VCaP (cell line): ENCODE results near the gene CENPM.

Experiments used
- H3K27ac ChIP-seq: fragments of 450-650 bp; 2 replicates; pipeline ENCODE4 v1.5.1; 2017
- CTCF ChIP-seq: fragments of 450-650 bp; conservative IDR thresholded peaks from 2 replicates; pipeline ENCODE4 v1.5.1; 2017; ENCODE audit warnings: mild to moderate bottlenecking, moderate library complexity

The CENPM gene

DNA sequence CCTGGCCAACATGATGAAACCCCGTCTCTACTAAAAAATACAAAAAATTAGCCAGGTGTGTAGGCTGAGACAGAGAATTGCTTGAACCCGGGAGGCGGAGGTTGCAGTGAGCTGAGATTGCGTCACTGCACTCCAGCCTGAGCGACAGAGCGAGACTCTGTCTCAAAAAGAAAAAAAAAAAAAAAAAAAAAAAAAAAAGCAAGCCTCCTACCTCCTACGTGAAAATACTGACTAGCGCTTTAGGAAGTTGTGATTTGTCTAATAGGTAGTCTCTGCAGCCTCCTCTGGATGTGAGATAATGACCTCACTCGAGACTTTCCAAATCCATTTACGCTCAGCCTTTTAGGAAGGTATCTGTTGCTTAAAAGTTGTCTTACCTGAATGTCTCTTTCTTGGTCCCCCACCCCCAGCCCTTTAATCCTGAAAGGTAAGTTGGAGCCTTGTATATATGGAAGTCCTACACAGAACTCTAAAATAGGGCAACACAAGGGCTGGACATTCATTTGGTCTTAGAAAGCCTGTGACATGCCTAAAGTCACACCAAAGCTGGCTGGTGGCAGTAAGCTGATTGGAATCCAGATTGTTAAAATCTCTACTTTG lies 27.8 kb upstream of the CENPM start:
- no peak overlapping the region for H3K27ac ChIP-seq
- no peak for TF ChIP-seq CTCF

DNA sequence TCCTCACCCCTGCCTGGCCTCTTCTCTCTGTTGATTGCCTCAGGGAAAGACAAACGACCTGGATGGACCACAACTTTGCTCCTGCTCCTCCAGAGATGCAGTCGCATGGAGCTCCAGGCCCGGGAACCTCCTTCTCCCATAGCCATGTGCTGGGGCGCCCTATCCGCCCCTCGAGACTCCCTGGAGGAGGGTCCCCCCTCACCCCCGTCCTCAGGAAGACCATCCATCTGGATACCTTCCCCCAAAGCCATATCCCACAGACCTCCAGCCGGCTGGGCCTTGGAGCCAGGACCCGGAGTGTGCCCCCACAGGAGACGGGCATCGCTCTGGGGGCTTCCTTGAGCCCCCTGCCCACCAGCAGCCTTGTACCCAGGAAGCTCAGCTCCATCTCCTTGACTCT lies 24.5 kb upstream of the CENPM start:
- no peak overlapping the region for H3K27ac ChIP-seq
- no peak for TF ChIP-seq CTCF

DNA sequence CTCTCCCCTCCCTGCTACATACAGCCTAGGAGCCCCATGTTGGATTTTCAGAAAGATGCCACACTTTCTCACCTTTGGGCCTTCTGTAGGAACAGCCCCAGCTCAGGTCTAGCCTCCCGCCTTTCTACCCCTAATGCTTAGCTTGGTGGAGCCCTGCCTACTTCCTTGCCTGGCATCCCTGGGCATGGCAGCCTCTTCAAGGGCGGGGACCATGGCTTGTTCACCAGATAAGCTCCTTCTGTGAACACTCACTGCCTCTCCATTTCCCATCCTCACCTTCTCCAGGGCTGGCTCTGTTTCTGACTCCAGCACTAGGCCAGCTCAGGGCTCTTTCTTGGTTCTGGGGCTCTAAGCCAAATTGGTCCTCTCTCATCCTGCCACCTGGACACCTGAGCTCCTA lies 23.6 kb upstream of the CENPM start:
- H3K27ac ChIP-seq = no peak overlapping the region
- no peak for TF ChIP-seq CTCF

DNA sequence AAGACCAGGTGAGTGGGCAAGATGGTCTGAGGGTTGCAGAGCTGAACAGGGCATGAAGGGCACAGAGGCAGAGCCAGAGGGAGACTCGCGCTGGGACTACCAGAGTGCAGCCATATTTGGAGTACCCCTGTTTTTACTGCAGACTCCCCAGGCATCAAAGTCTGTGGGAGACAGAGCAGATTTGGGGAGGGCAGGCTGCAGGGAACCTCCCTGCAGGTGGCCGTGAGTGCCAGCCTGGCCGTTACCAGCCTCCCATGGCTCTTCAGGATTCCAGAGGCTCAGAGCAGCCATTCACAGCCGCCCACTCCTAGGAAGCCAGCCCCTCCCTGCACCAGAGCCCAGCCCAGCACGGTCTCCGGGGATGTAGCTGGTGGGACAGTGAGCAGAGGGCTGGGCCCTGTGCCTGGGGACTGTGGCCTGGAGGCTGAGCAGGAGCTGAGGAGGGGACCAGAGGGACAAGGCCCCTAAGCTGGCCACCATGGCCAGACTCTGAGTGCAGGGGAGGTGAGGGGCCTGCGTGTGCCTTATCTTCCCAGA lies 22.2 kb upstream of the CENPM start, which contains the start of gene SEPTIN3:
SEPTIN3 (plus strand) TSS at position 334 of the 537 bp plus-strand sequence. CDS start 2,050 bp downstream, outside the sequence.
- no peak for TF ChIP-seq CTCF

GRCh38 chr22:41968601-41969000 lies 21.6 kb upstream of the CENPM start:
- H3K27ac ChIP-seq = no peak overlapping the region; the same call in 1 of the 2 replicates
- no peak for TF ChIP-seq CTCF

More for the DNA sequence above, 22.2 kb upstream of the CENPM start, which contains the start of gene SEPTIN3:
- H3K27ac ChIP-seq = no peak within 1 kb of the TSS; the same call in 1 of the 2 replicates

- peak; percentile 62 for TF ChIP-seq CTCF
- H3K27ac ChIP-seq = no peak overlapping the region; the same call in 1 of the 2 replicates
Observed at GRCh38 chr22:41966607-41967240, 19.8 kb upstream of the CENPM start.

DNA sequence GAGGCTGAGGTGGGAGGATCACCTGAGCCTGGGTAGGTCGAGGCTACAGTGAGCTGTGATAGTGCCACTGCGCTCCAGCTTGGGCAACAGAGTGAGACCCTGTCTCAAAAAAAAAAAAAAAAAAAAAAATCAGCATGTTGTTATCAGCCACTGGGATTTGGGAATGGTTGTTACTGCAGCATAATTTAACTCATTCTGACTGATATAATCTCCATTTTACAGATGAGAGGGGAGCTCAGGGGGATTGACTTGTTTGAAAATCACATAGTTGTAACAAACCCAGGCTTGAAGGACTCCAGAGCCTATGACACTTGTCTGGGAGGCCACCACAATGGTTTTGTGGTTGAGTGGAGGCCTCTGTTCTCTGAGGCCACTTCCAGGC lies 19.3 kb upstream of the CENPM start:
- no peak for TF ChIP-seq CTCF
- no peak overlapping the region for H3K27ac ChIP-seq
